ENCODE data around the gene KPNA6. TPM values are rescaled to one million over a fixed set of nuclear protein-coding genes. Genes with fewer than 3 reads are reported as not detected.

Gene KPNA6
- total and polyA plus RNA-seq, 2 of the 13 experiments (the other 11 are each of a cell fraction or from before 2014, with no cell fraction given): 22.0 to 47.5 TPM

DNA sequence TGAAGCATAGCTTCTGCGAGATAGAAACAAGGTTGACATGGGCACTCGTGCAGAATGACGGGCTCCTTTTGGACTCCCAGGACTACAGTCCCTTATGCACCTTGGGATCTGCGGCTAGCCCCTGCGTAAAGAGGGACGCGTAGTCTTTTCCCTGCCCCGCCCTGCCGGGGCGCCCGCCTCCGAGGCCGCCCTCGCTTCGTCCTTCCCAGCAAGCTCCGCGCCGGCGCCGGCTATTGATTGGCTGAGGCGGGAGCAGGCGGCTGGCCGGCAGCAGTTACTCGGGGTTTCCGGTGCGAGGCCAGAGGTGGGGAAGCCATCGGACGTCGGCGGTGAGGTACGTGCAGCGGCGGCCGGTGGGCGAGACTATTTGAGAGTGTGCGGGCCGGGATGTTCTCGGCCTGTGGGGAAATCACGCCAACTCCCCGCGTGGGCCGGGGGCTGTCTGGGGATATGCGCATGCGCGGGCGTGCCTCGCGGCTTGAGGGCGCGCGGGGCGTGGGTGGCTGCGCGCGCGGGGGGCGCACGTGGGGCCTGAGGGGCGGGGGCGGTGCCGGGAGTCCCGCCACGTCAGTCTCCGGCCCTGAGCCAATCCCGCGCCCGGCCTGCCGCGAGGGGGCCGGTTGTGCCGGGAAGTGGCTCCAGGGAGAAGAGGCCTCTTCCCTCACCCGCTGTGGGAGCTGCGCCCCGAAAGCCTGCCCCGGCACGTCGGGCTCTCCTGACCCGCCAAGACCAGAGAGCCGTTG, 71.8 kb downstream of the KPNA6 start, which contains the start of gene TXLNA (continued):
- TF ChIP-seq, protein P1, sequence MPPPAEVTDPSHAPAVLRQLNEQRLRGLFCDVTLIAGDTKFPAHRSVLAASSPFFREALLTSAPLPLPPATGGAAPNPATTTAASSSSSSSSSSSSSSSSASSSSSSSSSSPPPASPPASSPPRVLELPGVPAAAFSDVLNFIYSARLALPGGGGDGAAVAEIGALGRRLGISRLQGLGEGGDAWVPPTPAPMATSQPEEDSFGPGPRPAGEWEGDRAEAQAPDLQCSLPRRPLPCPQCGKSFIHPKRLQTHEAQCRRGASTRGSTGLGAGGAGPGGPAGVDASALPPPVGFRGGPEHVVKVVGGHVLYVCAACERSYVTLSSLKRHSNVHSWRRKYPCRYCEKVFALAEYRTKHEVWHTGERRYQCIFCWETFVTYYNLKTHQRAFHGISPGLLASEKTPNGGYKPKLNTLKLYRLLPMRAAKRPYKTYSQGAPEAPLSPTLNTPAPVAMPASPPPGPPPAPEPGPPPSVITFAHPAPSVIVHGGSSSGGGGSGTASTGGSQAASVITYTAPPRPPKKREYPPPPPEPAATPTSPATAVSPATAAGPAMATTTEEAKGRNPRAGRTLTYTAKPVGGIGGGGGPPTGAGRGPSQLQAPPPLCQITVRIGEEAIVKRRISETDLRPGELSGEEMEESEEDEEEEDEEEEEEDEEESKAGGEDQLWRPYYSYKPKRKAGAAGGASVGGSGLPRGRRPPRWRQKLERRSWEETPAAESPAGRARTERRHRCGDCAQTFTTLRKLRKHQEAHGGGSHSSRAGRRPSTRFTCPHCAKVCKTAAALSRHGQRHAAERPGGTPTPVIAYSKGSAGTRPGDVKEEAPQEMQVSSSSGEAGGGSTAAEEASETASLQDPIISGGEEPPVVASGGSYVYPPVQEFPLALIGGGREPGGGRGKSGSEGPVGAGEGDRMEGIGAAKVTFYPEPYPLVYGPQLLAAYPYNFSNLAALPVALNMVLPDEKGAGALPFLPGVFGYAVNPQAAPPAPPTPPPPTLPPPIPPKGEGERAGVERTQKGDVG (CRISPR knock-in tag; IDR thresholded peaks at IDR 0.05; ENCODE audit: borderline replicate concordance): peak; percentile 69; the same call in 1 of the 2 replicates
- TF ChIP-seq ZNF563 (CRISPR knock-in tag; IDR thresholded peaks at IDR 0.05) (peak; percentile 99), TCF7L2 (IDR thresholded peaks at IDR 0.05; ENCODE audit: low read depth, low read length) (no peak), NFIB (CRISPR knock-in tag; IDR thresholded peaks at IDR 0.05; ENCODE audit: borderline replicate concordance) (no peak), U2AF2 (IDR thresholded peaks at IDR 0.05; ENCODE audit: low read depth, low read length) (no peak), HIC2 (CRISPR knock-in tag; IDR thresholded peaks at IDR 0.05; ENCODE audit: low read depth) (no peak), MEF2D (CRISPR knock-in tag; IDR thresholded peaks at IDR 0.05) (peak; percentile 82), ZNF710 (CRISPR knock-in tag; IDR thresholded peaks at IDR 0.05; ENCODE audit: borderline replicate concordance) (no peak), AKNA (CRISPR knock-in tag; IDR thresholded peaks at IDR 0.05; ENCODE audit: borderline replicate concordance) (peak; percentile 76; the same call in 1 of the 2 replicates), SNRNP70 (IDR thresholded peaks at IDR 0.05; ENCODE audit: low read depth, low read length) (no peak), MTERF4 (CRISPR knock-in tag; IDR thresholded peaks at IDR 0.05) (peak; percentile 95), ZSCAN9 (CRISPR knock-in tag; IDR thresholded peaks at IDR 0.05; ENCODE audit: borderline replicate concordance) (peak; percentile 74; the same call in 1 of the 2 replicates)
- TF ChIP-seq, protein P2, sequence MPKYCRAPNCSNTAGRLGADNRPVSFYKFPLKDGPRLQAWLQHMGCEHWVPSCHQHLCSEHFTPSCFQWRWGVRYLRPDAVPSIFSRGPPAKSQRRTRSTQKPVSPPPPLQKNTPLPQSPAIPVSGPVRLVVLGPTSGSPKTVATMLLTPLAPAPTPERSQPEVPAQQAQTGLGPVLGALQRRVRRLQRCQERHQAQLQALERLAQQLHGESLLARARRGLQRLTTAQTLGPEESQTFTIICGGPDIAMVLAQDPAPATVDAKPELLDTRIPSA (CRISPR knock-in tag; IDR thresholded peaks at IDR 0.05; ENCODE audit: borderline replicate concordance): no peak
